ENCODE results near the gene PPIL1. TPM values are rescaled to one million over a fixed set of nuclear protein-coding genes. Genes with fewer than 3 reads are reported as not detected.

Gene PPIL1
- total and polyA plus RNA-seq, 10 of the 15 experiments (the other 5 are each of a cell fraction or from before 2014, with no cell fraction given) = 39.5 to 95.8 (median 70.5) TPM

- 0 out of 2 replicates have a peak, but pooled peaks have one; percentile 32 for TF ChIP-seq IRF4 (IDR thresholded peaks at IDR 0.05; ENCODE audit: low read depth, low read length)
- TF ChIP-seq CBX3 (IDR thresholded peaks at IDR 0.05; ENCODE audit: borderline replicate concordance, low read depth) = no peak
- 0 out of 2 replicates have a peak, but pooled peaks have one; percentile 26 for TF ChIP-seq EED (IDR thresholded peaks at IDR 0.05; ENCODE audit: low read depth)
- 0 out of 2 replicates have a peak, but pooled peaks have one; percentile 47 for TF ChIP-seq CBFB (IDR thresholded peaks at IDR 0.05; ENCODE audit: low read depth)
- TF ChIP-seq, protein P1, sequence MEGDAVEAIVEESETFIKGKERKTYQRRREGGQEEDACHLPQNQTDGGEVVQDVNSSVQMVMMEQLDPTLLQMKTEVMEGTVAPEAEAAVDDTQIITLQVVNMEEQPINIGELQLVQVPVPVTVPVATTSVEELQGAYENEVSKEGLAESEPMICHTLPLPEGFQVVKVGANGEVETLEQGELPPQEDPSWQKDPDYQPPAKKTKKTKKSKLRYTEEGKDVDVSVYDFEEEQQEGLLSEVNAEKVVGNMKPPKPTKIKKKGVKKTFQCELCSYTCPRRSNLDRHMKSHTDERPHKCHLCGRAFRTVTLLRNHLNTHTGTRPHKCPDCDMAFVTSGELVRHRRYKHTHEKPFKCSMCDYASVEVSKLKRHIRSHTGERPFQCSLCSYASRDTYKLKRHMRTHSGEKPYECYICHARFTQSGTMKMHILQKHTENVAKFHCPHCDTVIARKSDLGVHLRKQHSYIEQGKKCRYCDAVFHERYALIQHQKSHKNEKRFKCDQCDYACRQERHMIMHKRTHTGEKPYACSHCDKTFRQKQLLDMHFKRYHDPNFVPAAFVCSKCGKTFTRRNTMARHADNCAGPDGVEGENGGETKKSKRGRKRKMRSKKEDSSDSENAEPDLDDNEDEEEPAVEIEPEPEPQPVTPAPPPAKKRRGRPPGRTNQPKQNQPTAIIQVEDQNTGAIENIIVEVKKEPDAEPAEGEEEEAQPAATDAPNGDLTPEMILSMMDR (IDR thresholded peaks at IDR 0.05 in 2 of 3, conservative IDR thresholded peaks at IDR 0.05 in 1 of 3; ENCODE audit: control insufficient read depth in 2 of 3, extremely low read depth in 1 of 3, insufficient read depth in 1 of 3, low read depth in 3 of 3, low read length in 3 of 3) = peak in 1 of 3 experiments; percentile 39; a peak in 2 of 6 replicates
Measured at GRCh38 chr6:36912586-36912985, 38.0 kb upstream of the PPIL1 start (continued).

GRCh38 chr6:36912030-36912454, 37.4 kb upstream of the PPIL1 start:
- Histone ChIP-seq H3K9ac (ENCODE audit: control insufficient read depth, insufficient read depth, low read length) (no peak overlapping the region), H3K79me2 (ENCODE audit: control insufficient read depth, insufficient read depth, low read length) (no peaks in the 10 kb centered on the region), H3K4me2 (ENCODE audit: control insufficient read depth, insufficient read depth) (peak overlapping the region; percentile 40), H4K20me1 (ENCODE audit: control insufficient read depth, insufficient read depth) (peaks cover 10% of the 10 kb centered on the region; the same call in 1 of the 2 replicates), H3K27me3 (replicated peaks in 1 of 2; ENCODE audit: control insufficient read depth in 2 of 2, insufficient read depth in 2 of 2, low read length in 1 of 2) (no peaks in the 10 kb centered on the region), H3K4me1 (ENCODE audit: control insufficient read depth, insufficient read depth, low read length) (peaks cover 20% of the 10 kb centered on the region), H3K4me3 (no peak overlapping the region), H3K36me3 (ENCODE audit: control insufficient read depth in 2 of 2, insufficient read depth in 2 of 2, low read length in 1 of 2) (peaks cover 4 to 5% of the 10 kb centered on the region in 2 experiments; a peak in 3 of 4 replicates), H3K27ac (ENCODE audit: control insufficient read depth, insufficient read depth) (0 out of 2 replicates have a peak overlapping the region, but pooled peaks have one; percentile 15), H3K9me3 (replicated peaks; ENCODE audit: control insufficient read depth, insufficient read depth, low read length) (no peaks in the 10 kb centered on the region), H2AFZ (ENCODE audit: control insufficient read depth, low read depth, low read length) (no peak overlapping the region)
- SMC1A ChIA-PET (ENCODE audit: uncharacterized antibody, unreplicated experiment) = interaction anchor here (1.0 to 1.4 kb wide), 3 partner anchors 22 to 95 kb away, joined by 3 to 4 read pairs (median 3); no protein-coding TSS in a partner anchor
- ATAC-seq (peak; percentile 49), FAIRE-seq (no peak), DNase-seq (ENCODE audit: low read depth, low spot score) (peak; percentile 11)
- POLR2A ChIA-PET = no interaction called here
- RAD21 ChIA-PET (ENCODE audit: unreplicated experiment) = interaction anchor here (1.1 to 1.5 kb wide), 2 partner anchors 95 to 106 kb away, joined by 3 to 7 read pairs; no protein-coding TSS in a partner anchor
- CTCF ChIA-PET = interaction anchor here (0.7 to 5.6 kb wide), 4 partner anchors 8 to 278 kb away, joined by 4 to 40 read pairs (median 4); no protein-coding TSS in a partner anchor
- 2% methylated on average over 4 of the region's 4 CpGs for WGBS (ENCODE audit: insufficient coverage, insufficient replicate concordance, low lambda C conversion rate, missing lambda C conversion rate)
- intact Hi-C loops (cut with micrococcal nuclease; ENCODE audit: unreplicated experiment) (no loop called here), in situ Hi-C loops (cut with MboI) (no loop called here)
- no peak for TF ChIP-seq NRF1 (conservative IDR thresholded peaks at IDR 0.05; ENCODE audit: low read depth, low read length)
- peak; percentile 73; the same call in 1 of the 2 replicates for TF ChIP-seq SPI1 (IDR thresholded peaks at IDR 0.05; ENCODE audit: borderline replicate concordance, insufficient read depth, low read depth, low read length)
- TF ChIP-seq ETV6 (conservative IDR thresholded peaks at IDR 0.05 in 1 of 2, IDR thresholded peaks at IDR 0.05 in 1 of 2; ENCODE audit: borderline replicate concordance in 1 of 2, low read depth in 1 of 2) = peak in 1 of 2 experiments; percentile 37; a peak in 1 of 4 replicates
- no TSS peak for BruUV-seq (replicated peaks)

Measured in GM12878 (cell line).